GM21526 (cell line): Measurements from ENCODE around the gene ABCB10.
A peak's percentile ranks its signal among the peaks of the same experiment; 100 is the strongest.
"Not testable (repeated sequence)": the region's sequence is repeated elsewhere in the genome, so short reads cannot be mapped to it uniquely, and the experiment has no call there.

Source experiments
- ATAC-seq: cut with Tn5 transposase; IDR thresholded peaks from one replicate; pipeline ENCODE4 v1.9.1; 2021; ENCODE audit warnings: moderate library complexity; ENCODE audit not compliant: unreplicated experiment, low FRiP score

ABCB10 gene

GRCh38 chr1:229539863-229540506, 18.5 kb downstream of the ABCB10 start:
- ATAC-seq: no peak

GRCh38 chr1:229538945-229539344, 19.6 kb downstream of the ABCB10 start:
- no peak for ATAC-seq

DNA sequence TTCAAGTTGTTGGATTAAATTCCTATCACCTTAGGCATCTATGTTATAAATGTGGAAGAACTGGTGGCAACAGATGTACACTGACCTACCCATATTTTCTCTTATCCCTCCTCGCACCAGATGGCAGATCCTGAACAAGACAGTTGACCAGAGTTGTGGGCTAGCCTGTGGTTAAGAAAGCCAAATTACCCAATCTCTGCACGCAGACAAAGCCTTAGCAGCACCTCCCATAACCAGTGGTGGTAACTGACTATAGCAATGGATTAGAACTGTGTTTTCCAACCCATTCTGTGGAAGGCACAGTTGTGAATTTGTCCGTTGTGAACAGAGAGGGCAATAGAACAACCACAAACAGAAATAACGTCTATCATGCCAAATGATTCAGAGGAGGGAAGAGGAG, 20.6 kb downstream of the ABCB10 start:
- no peak for ATAC-seq

- no peak for ATAC-seq
Observed at GRCh38 chr1:229536982-229537381, 21.5 kb downstream of the ABCB10 start.

DNA sequence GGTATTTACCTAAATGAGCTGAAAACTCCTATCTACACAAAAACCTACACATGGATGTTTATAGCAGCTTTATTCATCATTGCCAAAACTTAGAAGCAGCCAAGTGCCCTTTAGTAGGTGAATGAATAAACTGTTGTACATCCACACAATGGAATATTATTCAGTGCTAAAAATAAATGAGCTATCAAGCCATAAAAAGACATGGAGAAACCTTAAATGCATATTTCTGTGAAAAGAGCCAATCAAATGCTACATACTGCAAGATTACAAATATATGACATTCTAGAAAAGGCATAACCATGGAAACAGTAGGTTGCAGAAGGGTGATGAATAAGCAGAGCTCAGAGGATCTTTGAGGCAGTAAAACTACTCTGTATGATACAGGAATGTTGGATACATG, 23.3 kb downstream of the ABCB10 start:
- no peak for ATAC-seq

DNA sequence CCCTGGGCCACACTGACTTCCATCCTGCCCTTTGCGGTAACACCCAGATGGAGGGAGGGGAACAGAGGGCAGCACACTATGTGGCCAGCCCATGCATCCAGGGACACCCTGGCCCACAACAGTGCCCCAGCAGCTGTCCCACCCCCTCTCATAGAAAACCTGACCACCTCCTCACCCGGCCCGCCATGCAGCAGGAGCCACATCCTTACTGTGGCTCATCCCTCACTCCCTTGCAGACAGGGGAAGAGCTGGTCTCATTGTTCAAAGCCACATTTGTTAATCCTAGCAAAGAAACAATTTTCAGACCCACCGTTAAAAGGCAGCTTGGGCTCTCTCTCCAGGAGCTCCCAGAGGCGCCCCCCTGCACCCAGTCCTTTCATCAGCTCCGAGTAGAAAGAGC, 27.2 kb downstream of the ABCB10 start:
- ATAC-seq: no peak

DNA sequence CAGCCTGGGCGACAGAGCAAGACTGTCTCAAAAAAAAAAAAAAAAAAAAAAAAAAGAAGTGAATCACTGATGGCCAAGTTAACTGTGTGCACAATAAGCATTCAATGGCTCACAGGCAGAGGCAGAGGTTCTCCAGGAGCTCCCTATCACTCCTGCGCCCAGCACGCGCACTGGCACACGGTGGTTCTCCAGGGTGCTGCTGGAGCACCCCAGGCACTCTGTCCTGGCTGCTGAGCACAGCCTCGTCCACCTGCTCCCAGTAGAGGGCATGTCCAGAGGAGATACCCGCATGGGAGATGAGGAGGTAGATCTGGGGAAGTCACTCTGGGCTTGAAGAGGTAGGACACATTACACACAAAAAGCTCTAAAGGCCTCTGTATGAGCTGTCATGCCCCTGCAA, 28.9 kb downstream of the ABCB10 start:
- ATAC-seq: no peak

- ATAC-seq: no peak
Observed at GRCh38 chr1:229526695-229527094, 31.8 kb downstream of the ABCB10 start.

- no peak for ATAC-seq
Observed at GRCh38 chr1:229523052-229523451, 35.5 kb downstream of the ABCB10 start.

DNA sequence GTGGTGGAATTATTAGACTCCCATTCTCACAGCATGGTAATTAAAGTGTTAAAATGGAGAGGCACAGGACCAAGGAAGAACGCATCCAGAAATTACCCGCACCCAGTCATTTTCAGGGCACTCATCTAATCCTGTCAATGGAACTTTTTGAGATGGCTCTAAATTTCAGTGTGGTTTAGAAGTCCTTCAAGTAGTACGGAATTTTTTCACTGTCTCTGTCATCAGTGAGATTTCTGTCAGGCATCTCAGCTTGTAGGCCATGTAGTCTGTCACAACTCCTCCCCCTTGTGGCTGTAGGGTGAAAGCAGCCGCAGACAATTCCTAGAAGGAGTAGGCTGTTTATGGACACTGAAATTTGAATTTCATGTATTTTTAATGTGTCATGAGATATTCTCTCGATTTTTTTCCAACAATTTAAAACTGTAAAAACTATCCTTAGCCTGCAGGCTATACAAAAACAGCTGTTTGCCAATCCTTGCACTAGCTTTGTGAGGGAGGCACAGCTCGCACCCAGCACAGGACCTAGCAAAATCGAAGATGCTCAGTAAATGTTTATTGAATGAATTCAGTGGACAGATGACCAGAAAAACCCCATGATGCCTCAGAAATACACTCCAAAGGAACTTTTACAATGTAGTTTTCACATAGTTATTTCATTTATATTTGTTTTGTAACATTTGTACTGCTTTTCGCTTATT, 43.8 kb downstream of the ABCB10 start:
- no peak for ATAC-seq

- not testable (repeated sequence) for ATAC-seq
Observed at GRCh38 chr1:229511625-229512024, 46.9 kb downstream of the ABCB10 start.

- not testable (repeated sequence) for ATAC-seq
Observed at GRCh38 chr1:229511201-229511600, 47.3 kb downstream of the ABCB10 start.

- no peak for ATAC-seq
Observed at GRCh38 chr1:229509576-229509975, 48.9 kb downstream of the ABCB10 start.

GRCh38 chr1:229508823-229509337, 49.6 kb downstream of the ABCB10 start:
- ATAC-seq: no peak

GRCh38 chr1:229507951-229508822, 50.3 kb downstream of the ABCB10 start, which contains the start of gene NUP133:
TSS of gene NUP133 (minus strand) at chr1:229508341. CDS start at chr1:229508249, 92 bp downstream.
- peak; percentile 88 for ATAC-seq

DNA sequence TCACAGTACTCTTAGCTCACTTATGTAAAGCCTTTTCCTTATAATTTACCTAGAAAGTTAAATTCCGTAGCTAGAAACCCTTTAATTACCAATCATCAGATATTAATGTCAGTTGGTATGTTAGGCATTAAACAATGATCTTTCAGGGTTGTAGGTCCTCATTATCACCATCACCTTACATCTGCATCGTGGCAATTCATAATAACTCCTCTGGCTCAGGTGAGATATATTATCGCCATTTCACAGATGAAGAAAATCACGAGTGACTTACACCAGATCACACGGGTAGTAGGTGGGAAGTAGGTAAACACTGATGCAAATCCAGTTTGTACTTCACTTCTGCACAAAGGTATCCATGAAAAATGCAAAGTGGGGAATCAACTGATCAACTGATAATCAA, 51.0 kb downstream of the ABCB10 start:
- peak; percentile 2 for ATAC-seq

DNA sequence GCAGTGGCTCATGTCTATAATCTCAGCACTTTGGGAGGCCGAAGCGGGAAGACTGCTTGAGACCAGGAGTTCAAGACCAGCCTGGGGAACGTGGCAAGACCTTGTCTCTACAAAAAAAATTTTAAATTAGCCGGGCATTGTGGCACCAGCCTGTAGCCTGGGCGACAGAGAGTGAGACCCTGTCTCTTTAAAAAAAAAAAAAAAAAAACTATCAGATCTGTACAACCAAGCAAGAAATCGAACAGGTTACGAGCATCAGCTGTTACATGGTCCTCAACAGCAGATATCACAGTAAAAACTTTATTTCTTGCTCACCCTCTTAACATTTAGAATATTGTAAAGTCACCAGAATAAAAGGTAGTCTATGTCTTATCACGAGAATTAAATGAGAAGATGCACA, 51.9 kb downstream of the ABCB10 start:
- ATAC-seq: no peak

DNA sequence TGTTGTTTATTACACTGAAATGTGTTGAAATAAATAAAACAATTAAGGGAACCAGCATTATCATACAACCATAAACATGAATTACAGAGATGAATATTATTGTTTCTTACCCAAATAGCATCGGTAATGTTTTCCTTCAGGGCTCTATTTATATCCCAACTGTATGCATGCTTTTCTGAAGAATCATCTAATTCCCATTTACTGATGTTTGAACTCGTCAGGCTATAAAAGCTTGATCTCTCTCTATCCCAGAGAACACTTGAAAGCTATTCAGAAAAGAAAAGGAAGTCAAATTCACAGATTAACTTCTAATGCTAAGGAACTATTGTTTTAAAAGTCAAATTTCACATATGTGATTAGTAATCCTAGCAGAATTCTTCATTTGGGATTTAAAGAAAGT, 62.7 kb downstream of the ABCB10 start:
- no peak for ATAC-seq

GRCh38 chr1:229487181-229487580, 71.3 kb downstream of the ABCB10 start:
- ATAC-seq: no peak

- ATAC-seq: no peak
Observed at GRCh38 chr1:229485318-229485717, 73.2 kb downstream of the ABCB10 start.

DNA sequence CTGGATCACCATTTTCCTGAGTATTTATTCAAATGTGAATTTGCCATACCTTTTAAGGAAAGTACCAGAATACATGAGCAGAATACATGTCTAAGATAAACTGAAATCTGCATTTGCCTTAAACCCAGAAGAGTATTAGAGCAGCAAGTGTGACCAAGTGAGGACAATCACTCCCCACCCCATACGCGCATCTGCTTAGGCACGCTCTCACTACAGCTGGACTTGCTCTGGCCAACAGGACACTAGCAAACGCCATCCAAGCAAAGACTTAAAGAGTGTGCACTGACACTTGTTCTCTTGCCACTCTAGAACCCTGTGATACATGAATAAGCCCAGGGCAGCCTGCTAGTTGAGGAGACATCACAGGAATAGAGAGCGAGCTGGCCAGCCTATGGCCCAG, 76.0 kb downstream of the ABCB10 start:
- ATAC-seq: no peak
